ENCODE measurements around the gene PLEKHG2. TPM values are rescaled to one million over a fixed set of nuclear protein-coding genes. Genes with fewer than 3 reads are reported as not detected.
"Not testable (repeated sequence)": the region's sequence is repeated elsewhere in the genome, so short reads cannot be mapped to it uniquely, and the experiment has no call there.

PLEKHG2 gene
- total RNA-seq, 2 experiments from 2014 or later: 65.7 to 65.9 TPM

DNA sequence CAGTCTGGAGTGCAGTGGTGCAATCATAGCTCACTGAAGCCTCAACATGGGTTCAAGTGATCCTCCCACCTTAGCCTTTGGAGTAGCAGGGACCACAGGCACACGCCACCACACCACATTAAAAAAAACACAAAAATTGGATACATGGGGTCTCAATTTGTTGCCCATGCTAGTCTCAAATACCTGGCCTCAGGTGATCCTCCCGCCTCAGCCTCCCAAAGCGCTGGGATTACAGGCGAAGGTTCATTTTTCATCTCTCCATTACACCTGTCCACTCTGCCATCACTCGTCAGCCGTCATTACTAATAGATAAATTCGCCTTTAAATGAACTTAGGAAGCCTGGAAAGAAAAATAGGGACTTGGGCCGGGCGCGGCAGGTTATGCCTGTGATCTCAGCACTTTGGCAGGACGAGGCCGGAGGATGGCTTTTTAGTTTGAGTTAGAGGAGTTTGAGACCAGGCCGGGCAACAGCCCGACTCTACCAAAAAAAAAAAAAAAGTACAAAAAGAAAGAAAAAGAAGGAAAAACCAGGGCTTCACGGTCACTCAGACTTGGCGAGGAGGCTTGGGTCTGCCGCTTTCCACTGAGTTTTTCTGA, 32.2 kb downstream of the PLEKHG2 start:
- H3K27ac Mint-ChIP-seq: peak overlapping the region; percentile 96
- peaks cover 23% of the 10 kb centered on the region for H3K36me3 Mint-ChIP-seq

DNA sequence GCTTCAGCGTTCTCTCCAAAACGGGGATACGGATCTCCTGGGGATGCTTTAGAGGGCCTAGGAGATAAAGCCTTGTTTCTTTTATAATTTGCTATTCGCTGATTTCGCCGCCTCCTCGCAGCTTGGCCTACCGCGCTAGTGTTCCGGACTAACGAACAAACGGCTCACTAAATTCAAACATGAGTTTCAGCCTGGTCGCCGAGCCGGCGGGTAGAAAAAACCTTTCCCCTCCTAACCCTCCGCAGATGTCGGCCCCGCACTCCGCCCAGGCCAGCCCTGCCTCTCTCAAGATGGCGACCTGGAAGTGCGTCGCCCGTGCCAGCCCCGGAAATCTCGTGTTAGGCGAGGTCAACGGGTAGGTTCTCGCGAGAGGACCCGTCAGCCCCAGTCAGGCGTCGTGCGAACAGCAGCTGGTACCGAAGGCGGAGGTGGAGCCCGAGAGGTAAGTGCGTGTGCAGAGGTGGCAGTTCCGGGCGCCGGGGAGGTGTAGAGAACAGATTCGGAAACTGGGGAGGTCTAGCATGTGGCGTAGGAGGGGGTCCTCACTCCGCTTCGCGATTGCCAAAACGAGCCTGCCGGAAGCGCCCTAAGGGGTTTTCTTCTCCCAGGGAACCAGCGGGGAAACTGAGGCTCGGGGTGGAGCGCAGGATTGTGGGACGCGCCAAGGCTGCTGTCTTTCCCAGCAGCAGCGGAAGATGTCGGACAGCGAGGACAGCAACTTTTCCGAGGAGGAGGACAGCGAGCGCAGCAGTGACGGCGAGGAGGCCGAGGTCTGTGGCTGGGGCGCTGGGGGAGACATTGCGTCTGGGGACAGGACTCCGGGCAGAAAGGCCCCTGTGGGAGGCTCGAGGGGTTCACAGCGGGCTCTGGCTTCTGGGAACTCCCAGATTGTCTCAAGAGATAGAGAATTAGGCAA, 33.0 kb downstream of the PLEKHG2 start, which contains the start of gene SUPT5H:
Gene SUPT5H (plus strand): TSS at position 387 of the 916 bp plus-strand sequence. CDS start 309 bp downstream, at position 696.
- ATAC-seq (ENCODE audit: low read depth): peak; percentile 96
- Mint-ChIP-seq H3K4me1 (peaks cover 42% of the 10 kb centered on the region), H3K27ac (peak within 1 kb of the TSS; percentile 96), H3K4me3 (peak within 1 kb of the TSS; percentile 91), H3K9me3 (no peaks in the 10 kb centered on the region), H3K36me3 (peaks cover 23% of the 10 kb centered on the region), H3K27me3 (peaks cover 2% of the 10 kb centered on the region)
- POLR2A ChIA-PET: interaction anchor here (0.6 to 4.8 kb wide), 14 partner anchors 10 to 1019 kb away, joined by 3 to 113 read pairs (median 5); partner anchors contain the start of genes EID2, EID2B, MED29 and PAF1
- DNase-seq: peak; percentile 94

More for the DNA sequence above, 32.2 kb downstream of the PLEKHG2 start:
- ATAC-seq (ENCODE audit: low read depth) (no peak), DNase-seq (no peak)
- H3K9me3 Mint-ChIP-seq: no peaks in the 10 kb centered on the region
- POLR2A ChIA-PET: interaction anchor here (0.6 to 4.8 kb wide), 19 partner anchors 9 to 1020 kb away, joined by 3 to 113 read pairs (median 4); partner anchors contain the start of genes EID2, EID2B, GMFG and MED29
- H3K27me3 Mint-ChIP-seq: peaks cover 2% of the 10 kb centered on the region
- H3K4me3 Mint-ChIP-seq: peak overlapping the region; percentile 91
- peaks cover 40% of the 10 kb centered on the region for H3K4me1 Mint-ChIP-seq

GRCh38 chr19:39446365-39447084, 34.1 kb downstream of the PLEKHG2 start:
- Mint-ChIP-seq H3K9me3 (no peaks in the 10 kb centered on the region), H3K4me3 (peak overlapping the region; percentile 91), H3K4me1 (peaks cover 43% of the 10 kb centered on the region), H3K36me3 (peaks cover 27% of the 10 kb centered on the region), H3K27me3 (peaks cover 2% of the 10 kb centered on the region), H3K27ac (peak overlapping the region; percentile 96)
- no peak for DNase-seq
- POLR2A ChIA-PET: interaction anchor here (0.5 to 4.8 kb wide), 6 partner anchors 11 to 862 kb away, joined by 3 to 113 read pairs (median 8); partner anchors contain the start of genes EID2B, MED29, PAF1 and RPS16
- no peak for ATAC-seq (ENCODE audit: low read depth)

GRCh38 chr19:39448271-39448670, 35.8 kb downstream of the PLEKHG2 start:
- Mint-ChIP-seq H3K4me1 (peaks cover 49% of the 10 kb centered on the region), H3K27ac (peak overlapping the region; percentile 86), H3K27me3 (no peaks in the 10 kb centered on the region), H3K9me3 (no peaks in the 10 kb centered on the region), H3K4me3 (peak overlapping the region; percentile 91), H3K36me3 (peaks cover 42% of the 10 kb centered on the region)
- POLR2A ChIA-PET: interaction anchor here (0.8 to 4.8 kb wide), 2 partner anchors 13 to 26 kb away, joined by 4 to 113 read pairs; partner anchors contain the start of gene RPS16
- ATAC-seq (ENCODE audit: low read depth) (no peak), DNase-seq (no peak)

- DNase-seq (no peak), ATAC-seq (ENCODE audit: low read depth) (no peak)
- POLR2A ChIA-PET: interaction anchor here (0.7 to 0.8 kb wide), 2 partner anchors 25 to 85 kb away, joined by 4 to 5 read pairs; no protein-coding TSS in a partner anchor
- Mint-ChIP-seq H3K4me3 (peak overlapping the region; percentile 91), H3K27ac (peak overlapping the region; percentile 86), H3K4me1 (peaks cover 47% of the 10 kb centered on the region), H3K9me3 (no peaks in the 10 kb centered on the region), H3K36me3 (peaks cover 42% of the 10 kb centered on the region), H3K27me3 (no peaks in the 10 kb centered on the region)
These were observed 36.8 kb downstream of the PLEKHG2 start for GRCh38 chr19:39449116-39449797.

DNA sequence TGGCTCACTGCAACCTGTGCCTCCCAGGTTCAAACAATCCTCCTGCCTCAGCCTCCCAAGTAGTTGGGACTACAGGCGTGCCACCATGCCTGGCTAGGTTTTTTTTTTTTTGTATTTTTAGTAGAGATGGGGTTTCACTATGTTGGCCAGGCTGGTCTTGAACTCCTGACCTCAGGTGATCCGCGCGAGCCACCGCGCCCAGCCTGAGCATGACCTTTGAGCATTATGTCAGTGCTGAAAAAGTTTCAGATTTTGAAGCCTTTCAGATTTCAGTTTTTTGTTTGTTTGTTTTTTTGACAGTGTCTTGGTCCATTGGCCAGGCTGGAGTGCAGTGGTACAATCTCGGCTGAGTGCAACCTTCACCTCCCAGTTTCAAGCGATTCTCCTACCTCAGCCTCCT, 38.8 kb downstream of the PLEKHG2 start:
- ATAC-seq (ENCODE audit: low read depth); POLR2A ChIA-PET; H3K27ac Mint-ChIP-seq; H3K4me3 Mint-ChIP-seq; DNase-seq; H3K9me3 Mint-ChIP-seq; H3K27me3 Mint-ChIP-seq: not testable (repeated sequence)
- Mint-ChIP-seq H3K36me3 (peaks cover 36% of the 10 kb centered on the region), H3K4me1 (peaks cover 46% of the 10 kb centered on the region)

- H3K4me1 Mint-ChIP-seq: peaks cover 4% of the 10 kb centered on the region
- ATAC-seq (ENCODE audit: low read depth) (no peak), DNase-seq (no peak)
- H3K27ac Mint-ChIP-seq: no peak overlapping the region
- no peaks in the 10 kb centered on the region for H3K27me3 Mint-ChIP-seq
- POLR2A ChIA-PET: no interaction called here
- no peaks in the 10 kb centered on the region for H3K9me3 Mint-ChIP-seq
- no peak overlapping the region for H3K4me3 Mint-ChIP-seq
- H3K36me3 Mint-ChIP-seq: peaks cover 32% of the 10 kb centered on the region
These were observed 50.9 kb downstream of the PLEKHG2 start for GRCh38 chr19:39463403-39463802.

- no peaks in the 10 kb centered on the region for H3K27me3 Mint-ChIP-seq
- H3K4me1 Mint-ChIP-seq: peaks cover 7% of the 10 kb centered on the region
- DNase-seq: no peak
- H3K27ac Mint-ChIP-seq: no peak overlapping the region
- H3K4me3 Mint-ChIP-seq: no peak overlapping the region
- H3K9me3 Mint-ChIP-seq: no peaks in the 10 kb centered on the region
- POLR2A ChIA-PET: no interaction called here
- H3K36me3 Mint-ChIP-seq: peaks cover 24% of the 10 kb centered on the region
- ATAC-seq (ENCODE audit: low read depth): no peak
These were observed 53.7 kb downstream of the PLEKHG2 start for GRCh38 chr19:39465956-39466747.

DNA sequence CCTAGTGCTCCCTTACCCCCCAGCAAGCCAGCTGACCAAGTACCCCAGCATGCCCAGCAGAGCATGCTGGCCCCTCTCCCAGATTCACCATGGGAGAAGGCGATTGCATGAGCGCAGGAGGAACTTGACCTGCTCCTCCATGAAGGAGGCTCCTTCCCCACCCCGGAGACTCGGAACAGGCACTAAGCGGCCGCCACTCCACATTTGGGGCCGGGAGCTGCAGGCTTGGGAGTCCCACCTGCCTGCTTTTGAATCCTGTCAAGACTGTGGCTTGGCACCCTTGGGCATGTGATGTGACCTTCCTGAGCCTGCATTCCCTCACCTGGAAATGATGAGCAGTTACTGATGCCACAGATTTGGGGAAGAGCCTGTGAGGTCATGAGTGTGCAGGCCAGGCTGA, 55.5 kb downstream of the PLEKHG2 start:
- H3K4me3 Mint-ChIP-seq: no peak overlapping the region
- DNase-seq: no peak
- H3K9me3 Mint-ChIP-seq: no peaks in the 10 kb centered on the region
- H3K4me1 Mint-ChIP-seq: peaks cover 11% of the 10 kb centered on the region
- POLR2A ChIA-PET: no interaction called here
- H3K27ac Mint-ChIP-seq: no peak overlapping the region
- ATAC-seq (ENCODE audit: low read depth): no peak
- H3K27me3 Mint-ChIP-seq: no peaks in the 10 kb centered on the region
- peaks cover 24% of the 10 kb centered on the region for H3K36me3 Mint-ChIP-seq

- no peak overlapping the region for H3K4me3 Mint-ChIP-seq
- peaks cover 21% of the 10 kb centered on the region for H3K36me3 Mint-ChIP-seq
- H3K27ac Mint-ChIP-seq: no peak overlapping the region
- H3K4me1 Mint-ChIP-seq: peaks cover 11% of the 10 kb centered on the region
- DNase-seq: no peak
- no peaks in the 10 kb centered on the region for H3K27me3 Mint-ChIP-seq
- no peak for ATAC-seq (ENCODE audit: low read depth)
- POLR2A ChIA-PET: no interaction called here
- H3K9me3 Mint-ChIP-seq: no peaks in the 10 kb centered on the region
These were observed 56.6 kb downstream of the PLEKHG2 start for GRCh38 chr19:39469036-39469435.

DNA sequence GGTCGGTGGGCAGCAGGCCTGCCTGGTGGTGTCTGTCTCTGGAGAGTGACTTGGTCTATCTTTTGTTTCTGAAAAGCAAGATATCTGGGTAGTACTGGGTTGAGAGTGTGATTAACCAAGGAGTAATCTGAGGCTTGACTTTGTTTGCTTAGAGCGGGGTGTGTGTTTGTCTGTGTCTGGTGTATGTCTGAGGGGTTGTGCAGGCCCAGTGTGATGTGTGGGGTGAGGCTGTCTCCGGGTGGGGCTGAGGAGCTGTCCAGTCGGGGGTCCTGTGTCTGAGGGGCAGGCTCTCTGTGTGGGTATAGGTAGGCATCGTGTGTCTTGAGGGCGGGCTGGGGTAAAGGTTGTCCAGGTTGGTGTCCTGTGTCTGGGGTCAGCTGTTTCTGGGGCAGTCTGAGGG, 57.1 kb downstream of the PLEKHG2 start:
- H3K27ac Mint-ChIP-seq: no peak overlapping the region
- DNase-seq (no peak), ATAC-seq (ENCODE audit: low read depth) (no peak)
- no peaks in the 10 kb centered on the region for H3K9me3 Mint-ChIP-seq
- H3K27me3 Mint-ChIP-seq: no peaks in the 10 kb centered on the region
- no peak overlapping the region for H3K4me3 Mint-ChIP-seq
- peaks cover 11% of the 10 kb centered on the region for H3K4me1 Mint-ChIP-seq
- POLR2A ChIA-PET: no interaction called here
- peaks cover 25% of the 10 kb centered on the region for H3K36me3 Mint-ChIP-seq

All from activated naive CD8-positive, alpha-beta T cell treated with anti-CD3 and anti-CD28 coated beads, Interleukin-2, amount 10 ng/mL, durations not matched to agents 7 days and 5 days (primary cell).